ENCODE measurements around the gene DKK3.

The DKK3 gene

DNA sequence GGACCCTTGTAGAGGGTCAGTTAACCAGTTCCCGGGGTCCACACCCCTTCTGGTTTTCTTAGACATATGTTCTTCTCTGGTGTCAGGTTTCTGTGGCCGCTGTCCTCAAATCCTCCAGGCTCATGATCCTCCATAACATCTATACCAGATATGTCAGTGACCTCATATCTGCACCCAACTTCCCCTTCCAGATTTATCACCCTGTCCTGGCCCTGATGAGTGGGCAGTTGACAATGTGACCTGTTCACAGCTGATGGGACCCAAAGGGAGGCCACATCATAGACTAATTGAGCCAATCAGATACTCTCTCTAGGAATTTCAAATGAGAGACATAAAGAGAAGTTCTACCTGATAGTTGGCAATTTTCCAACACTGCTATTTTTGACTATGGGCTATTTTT, 5.1 kb downstream of the DKK3 start:
- no peak for DNase-seq

DNA sequence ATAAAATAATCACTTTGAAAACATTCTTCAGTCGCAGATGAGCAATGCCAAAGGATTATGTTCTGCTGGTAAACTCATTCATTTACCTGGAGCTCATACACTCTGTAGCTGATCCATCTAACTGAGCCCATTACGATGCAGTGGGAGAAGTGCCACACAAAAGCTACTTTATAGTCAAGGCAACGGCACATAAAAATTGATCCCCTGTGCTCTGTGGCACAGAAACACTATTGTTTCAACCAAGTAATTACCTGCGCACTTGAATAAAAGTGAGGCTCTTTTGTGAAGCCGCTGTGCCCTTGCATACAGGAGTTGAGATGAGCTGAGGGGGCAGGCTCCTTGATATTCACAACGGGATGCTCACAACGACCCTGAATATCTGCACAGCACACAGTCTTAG, 7.2 kb downstream of the DKK3 start:
- no peak for DNase-seq

DNA sequence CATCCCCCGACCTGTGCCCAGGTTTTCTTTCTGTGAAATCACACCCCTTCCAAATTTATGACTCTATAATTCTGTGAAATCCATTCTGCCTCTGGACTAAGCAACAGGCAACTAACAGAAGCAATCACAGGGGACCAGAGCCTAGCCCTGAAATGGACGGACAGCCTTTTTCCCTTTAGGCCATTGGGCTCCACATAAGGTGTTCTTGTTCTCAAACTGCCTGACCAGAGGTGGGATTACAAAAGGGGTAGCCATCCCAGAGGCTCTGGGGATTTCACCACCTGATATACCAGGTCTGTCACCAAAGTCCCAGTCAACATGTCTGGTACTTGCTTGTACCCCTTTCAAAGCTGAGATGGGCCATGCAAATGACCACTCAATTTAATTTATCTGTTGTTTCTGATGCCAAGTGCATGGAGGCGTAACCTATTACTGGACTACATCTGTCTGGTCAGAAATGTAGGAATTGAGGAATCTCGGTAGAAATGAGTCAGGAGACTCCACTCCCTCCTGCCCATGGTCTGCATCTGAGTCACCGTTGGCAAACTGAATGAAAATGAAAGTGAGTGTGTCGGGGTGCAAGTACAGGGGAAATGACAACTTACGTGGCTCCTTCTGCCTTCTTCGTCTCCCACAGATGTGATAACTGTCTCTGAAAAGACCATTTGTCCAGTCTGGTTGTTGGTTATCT, 10.2 kb downstream of the DKK3 start:
- DNase-seq = no peak

DNA sequence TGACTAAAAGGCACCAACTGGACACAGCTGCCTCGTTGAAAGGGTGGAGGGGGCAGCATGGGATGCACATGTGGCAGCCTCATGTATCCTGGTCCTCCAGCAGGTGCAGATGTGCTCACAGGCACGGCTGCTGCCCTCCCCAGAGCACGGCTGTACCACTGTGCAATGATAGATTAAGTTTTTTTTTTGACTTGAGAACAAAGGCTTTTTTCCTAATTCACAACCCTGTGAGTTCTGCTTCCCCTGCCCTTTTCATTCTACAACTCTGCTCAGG, 11.4 kb downstream of the DKK3 start:
- no peak for DNase-seq

- DNase-seq = no peak
Measured at GRCh38 chr11:11996321-11997048, 11.9 kb downstream of the DKK3 start.

DNA sequence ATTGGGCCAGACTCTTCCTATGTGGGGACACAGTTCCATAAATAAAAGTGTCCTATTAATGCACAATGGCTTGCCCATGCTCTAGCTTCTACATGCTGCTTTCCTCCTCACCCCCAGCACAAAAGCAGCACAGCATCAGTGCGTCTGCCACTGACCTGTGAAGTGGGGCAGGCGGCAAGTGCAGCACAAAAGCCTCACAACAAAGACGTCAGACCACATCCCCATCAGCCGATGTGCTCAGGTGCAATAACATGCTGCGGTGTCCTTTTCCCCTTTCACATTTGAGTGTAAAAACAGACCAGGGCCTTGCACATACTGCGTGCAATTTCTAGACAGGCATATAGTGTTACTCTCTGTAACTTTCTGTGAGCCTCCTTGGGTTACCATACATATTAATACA, 12.8 kb downstream of the DKK3 start:
- no peak for DNase-seq

- DNase-seq = no peak
Measured at GRCh38 chr11:11993839-11994238, 14.6 kb downstream of the DKK3 start.

- DNase-seq = no peak
Measured at GRCh38 chr11:11992257-11993212, 15.9 kb downstream of the DKK3 start.

- no peak for DNase-seq
Measured at GRCh38 chr11:11989774-11990744, 18.4 kb downstream of the DKK3 start.

DNA sequence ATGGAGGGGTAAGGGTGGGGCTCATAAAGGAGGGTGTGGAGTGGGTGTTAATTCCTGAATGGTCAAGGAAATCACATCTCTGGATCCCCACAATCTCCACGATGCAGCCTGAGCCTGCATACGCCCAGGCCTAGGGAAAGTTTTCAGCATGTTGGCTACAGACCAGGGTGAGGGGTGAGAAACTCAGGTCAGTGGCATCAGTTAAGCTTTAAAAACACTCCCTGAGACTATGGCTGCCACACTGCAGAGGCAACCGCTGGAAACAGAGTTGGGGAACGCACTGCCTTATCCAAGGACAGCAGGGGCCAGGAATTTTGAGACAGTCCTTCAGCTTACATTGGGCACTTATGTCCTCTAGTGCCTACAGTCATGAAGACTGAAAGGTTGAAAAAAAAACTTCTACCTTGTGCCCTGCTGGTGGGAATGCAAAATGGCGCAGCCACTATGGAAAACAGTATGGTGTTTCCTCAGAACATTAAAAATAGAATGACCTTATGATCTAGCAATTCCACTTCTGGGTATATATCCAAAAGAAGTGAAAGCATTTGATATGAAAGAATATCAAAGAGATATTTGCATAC, 19.7 kb downstream of the DKK3 start:
- DNase-seq = no peak

DNA sequence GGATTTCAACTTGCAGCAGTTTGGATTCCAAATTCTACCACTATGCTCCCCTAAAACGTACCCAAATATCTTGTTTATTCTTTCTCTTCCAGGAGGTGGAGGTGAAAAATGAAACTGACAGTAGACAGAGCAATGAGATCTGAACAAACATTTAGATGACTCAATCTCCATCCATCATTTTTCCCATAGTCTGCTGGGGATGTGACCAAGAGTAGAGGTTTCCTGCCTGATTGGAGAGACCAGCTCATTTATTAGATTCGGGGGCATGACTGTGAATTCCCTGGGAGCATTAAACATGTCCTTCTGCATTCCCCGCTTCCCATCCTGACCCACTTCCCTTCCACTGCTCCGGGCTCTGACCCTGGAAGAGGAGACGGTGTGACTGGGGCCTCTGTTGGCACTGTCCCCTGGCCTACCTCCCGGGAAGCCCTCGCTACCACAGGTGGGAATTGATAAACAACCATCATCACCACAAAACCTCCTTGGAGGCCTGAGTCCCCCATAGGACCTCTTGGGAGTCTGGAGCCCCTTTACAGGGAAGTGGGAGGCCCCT, 20.3 kb downstream of the DKK3 start:
- DNase-seq = no peak

DNA sequence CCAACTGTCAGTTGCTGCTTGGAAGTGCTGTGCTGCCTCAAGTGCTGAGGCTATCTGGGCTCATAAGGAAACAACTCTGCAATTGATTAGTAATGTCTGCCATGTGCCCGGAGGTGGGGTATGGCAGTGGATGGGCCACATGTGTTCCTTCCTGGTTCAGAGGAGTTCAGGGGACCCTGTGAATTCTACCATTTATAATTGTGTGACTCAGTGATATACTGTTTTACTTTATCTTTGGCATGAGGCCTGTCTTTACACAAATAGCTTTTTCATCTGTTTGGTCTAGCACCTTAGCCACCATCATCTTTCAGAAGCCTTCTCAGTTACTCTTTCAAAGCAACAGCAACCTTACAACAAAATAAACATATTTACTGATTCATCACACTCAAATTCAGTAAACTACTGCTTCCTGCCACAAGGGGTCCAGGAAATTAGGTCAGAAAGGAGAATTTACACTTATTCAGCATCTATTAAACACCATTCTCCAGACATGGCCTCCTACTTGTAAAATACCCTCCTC, 20.9 kb downstream of the DKK3 start:
- no peak for DNase-seq

DNA sequence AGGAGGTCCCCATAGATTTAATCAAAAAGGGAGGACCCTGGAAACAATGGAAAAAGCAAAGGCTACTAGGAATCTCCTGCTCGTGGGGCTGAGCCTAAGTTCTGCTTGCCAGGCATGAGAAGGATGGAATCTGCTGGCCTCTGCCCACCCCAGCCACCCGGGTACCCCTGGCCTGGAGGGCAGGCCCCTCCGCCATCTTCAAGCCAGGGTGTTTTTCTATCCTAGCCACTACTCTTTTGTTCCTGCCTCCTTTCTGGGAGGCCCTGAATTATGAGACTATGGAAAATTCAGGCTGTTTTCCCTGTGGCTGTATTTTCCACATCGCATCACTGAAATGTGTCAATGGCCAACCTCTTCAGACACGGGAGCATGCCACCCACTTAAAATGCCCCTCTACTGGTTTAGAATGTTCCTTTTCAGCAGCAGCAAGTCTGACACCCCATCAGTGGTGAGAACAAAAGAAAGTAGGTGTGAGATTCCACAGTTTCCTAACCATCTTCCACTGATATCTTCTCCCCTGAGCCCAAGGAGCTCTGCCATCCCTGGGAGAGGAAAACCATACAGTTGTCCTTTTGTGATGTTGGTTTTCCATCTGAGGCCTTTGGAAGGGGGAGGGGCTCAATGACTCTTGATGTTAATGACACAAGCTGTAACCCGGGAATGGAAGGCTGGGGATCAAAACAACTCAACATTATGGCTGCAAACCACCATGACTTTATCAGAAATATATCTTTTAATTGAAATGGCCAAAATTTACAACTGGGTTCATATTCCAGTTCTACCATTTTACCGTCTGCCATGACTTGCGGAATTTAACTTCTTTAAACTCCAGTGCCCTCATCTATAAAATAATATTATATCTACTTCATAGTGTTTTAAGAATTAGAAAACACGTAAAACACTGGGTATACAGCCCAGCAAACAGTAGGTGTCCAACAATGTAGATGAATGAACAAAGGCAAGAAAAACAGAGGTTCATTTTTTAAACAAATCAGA, 22.2 kb downstream of the DKK3 start:
- no peak for DNase-seq

GRCh38 chr11:11985016-11985715, 23.3 kb downstream of the DKK3 start:
- no peak for DNase-seq

DNA sequence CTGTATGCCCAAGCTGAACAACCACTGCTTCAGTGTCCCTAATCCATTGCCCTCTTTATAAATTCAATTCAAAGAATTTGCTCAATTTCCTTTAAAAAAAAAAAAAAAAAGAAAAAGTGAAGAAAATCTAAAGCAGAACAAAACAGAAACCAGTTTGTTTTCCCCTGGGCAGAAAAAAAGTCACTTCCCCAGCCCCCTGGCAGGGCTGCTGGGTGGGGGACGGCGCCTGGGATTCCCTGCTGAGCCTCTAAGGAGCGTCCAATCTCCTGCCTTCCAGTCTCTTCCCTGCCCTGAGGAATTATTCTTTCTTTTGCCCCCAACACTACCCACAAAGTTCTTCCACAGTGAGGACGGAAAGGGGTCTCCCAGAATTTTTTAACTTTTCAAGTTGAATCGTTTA, 23.9 kb downstream of the DKK3 start:
- no peak for DNase-seq

DNA sequence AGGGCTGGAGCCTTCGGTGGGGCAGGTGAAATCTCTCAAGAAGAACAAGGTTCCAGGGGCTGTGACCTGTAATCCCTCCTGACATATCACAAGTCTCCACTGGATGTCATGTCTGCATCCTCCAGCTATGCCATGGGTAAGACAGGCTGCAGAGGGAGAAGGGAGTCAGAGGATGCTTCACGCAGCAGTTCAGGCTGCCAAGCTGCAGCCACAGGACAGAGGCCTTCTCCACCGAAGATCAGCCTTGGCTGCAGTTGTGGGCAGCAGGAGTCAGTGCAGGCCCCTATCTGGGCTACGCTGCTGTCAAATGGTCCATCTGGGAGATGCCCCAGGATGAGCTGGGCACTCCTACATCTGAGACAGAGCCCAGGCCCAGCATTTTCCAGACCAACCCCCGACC, 25.0 kb downstream of the DKK3 start:
- no peak for DNase-seq

DNA sequence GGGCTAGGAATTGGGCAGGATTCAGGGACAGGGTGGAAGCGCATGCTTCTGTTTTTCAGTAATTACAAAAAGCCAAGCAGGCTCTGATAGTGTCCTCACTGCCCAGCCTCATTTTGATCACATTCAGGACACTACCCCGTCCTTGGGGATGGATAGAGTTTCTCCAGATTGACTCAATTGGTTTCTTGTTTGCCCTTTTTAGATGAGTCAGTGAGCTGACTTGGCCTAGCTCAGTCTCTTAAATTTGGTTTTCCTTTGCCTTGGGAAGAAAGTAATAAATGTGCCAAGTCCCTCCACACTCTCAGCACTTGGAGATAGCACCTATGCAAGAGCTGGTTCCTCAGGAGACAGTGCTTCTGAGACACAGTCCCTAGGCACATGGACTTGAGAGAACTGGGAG, 25.5 kb downstream of the DKK3 start:
- DNase-seq = no peak

DNA sequence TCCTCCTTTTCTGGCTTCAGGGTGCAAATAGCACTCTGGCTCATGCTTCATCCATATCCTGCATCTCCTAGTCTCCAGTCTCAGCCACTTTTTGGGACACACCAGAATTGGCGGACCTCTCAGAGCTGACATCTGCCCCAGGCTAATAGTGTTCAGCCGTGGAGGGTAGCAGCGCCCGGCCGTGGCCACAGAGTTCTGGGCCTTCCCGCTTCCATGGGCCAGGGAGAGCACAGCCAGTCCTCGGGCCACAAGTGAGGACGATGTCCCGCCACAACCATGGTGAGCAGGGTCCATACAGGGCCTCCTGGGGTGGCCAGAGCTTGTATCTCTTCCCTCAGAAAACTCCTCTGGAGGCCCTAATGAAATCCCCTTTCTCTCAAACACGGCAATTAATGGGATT, 26.0 kb downstream of the DKK3 start:
- DNase-seq = no peak

DNA sequence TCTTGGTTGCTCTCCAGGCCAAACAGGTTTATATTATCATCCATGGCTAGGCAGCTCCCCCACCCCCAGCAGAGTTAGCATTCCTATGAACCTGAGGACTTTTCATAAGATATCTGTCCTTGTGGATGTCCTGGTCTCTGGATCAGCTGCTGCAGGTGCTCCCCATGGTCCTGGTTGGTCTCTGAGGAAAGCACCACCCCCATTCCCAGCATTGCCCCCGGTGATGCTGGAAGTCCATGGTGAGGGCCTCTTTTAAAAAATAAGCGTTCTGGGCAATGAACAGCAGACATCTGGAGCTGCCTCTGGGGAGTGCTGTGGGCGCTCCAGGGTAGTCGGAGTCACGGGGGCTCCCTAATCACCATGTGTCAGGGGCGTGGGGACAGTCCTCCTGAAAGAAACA, 26.6 kb downstream of the DKK3 start:
- DNase-seq = no peak

- no peak for DNase-seq
Measured at GRCh38 chr11:11981364-11981763, 27.1 kb downstream of the DKK3 start.
